HepG2 (cell line): Measurements from ENCODE around the gene ABCB10. TPM values are rescaled to one million over a fixed set of nuclear protein-coding genes. Genes with fewer than 3 reads are reported as not detected.
A peak's percentile ranks its signal among the peaks of the same experiment; 100 is the strongest.

Source experiments
- ATAC-seq: fragments of 200-7000 bp; cut with Tn5 transposase; 3 replicates; pipeline ENCODE4 v1.9.1; 2020; ENCODE audit warnings: mild to moderate bottlenecking, moderate library complexity
- BruUV-seq: library from RNA; stranded (reverse); fragments of 400-500 nt; replicated peaks from 2 replicates; lab custom pipeline; 2021; lab: Mats Ljungman, UMichigan
- CTCF ChIA-PET: fragments of 300-600 bp; formaldehyde crosslinking; extraction: SDS; loops from one replicate; lab custom pipeline; 2021; ENCODE audit warnings: low total read pairs, inconsistent platforms, low intra/inter-chr PET ratio; lab: Yijun Ruan, JAX
- POLR2A ChIA-PET: fragments of 350-600 bp; sonication (Branson Sonifier 250); formaldehyde crosslinking; loops from one replicate; lab custom pipeline; 2020; ENCODE audit warnings: antibody characterized with exemption, inconsistent platforms; lab: Yijun Ruan, JAX
- DNase-seq: peaks from one replicate; pipeline ENCODE4 v3.0.0-alpha.2; 2015; ENCODE audit warnings: low spot score
- FAIRE-seq: peaks from 3 replicates; lab custom pipeline; 2011; peaks lifted over from hg19 to GRCh38; lab: Jason Lieb, UNC
- H2AFZ ChIP-seq: one replicate; pipeline ENCODE4 v1.6.1; 2011; ENCODE audit warnings: low read length, inconsistent platforms
- H3K27ac ChIP-seq: fragments of 300-600 bp; 3 replicates; pipeline ENCODE4 v1.8.0; 2011; ENCODE audit warnings: mixed run types, mild to moderate bottlenecking, mixed read lengths, low read length, inconsistent platforms; ENCODE audit not compliant: insufficient read depth; ENCODE audit errors: extremely low read length
- H3K27me3 ChIP-seq, 2 experiments: fragments of 200-600 bp in 1 of 2; 2 replicates in 1 of 2; 3 replicates in 1 of 2; pipeline versions ENCODE4 v1.6.0 to v1.8.0; 2011; ENCODE audit warnings: low read length in 2 of 2, mild to moderate bottlenecking in 2 of 2, moderate library complexity in 2 of 2, inconsistent platforms in 1 of 2; ENCODE audit not compliant: insufficient read depth in 2 of 2, control insufficient read depth in 1 of 2
- H3K36me3 ChIP-seq, 2 experiments: fragments of 200-600 bp in 1 of 2; replicated peaks in 1 of 2; 2 replicates in 1 of 2; 3 replicates in 1 of 2; pipeline versions ENCODE4 v1.5.1 to v1.8.0; 2011; ENCODE audit warnings: low read length in 2 of 2, inconsistent platforms in 1 of 2; ENCODE audit not compliant: insufficient read depth in 2 of 2, control insufficient read depth in 1 of 2
- H3K4me1 ChIP-seq: 2 replicates; pipeline ENCODE4 v1.5.1; 2012; ENCODE audit warnings: low read length, inconsistent platforms; ENCODE audit not compliant: insufficient read depth
- H3K4me2 ChIP-seq: 2 replicates; pipeline ENCODE4 v1.6.0; 2011; ENCODE audit warnings: low read depth, low read length, inconsistent platforms
- H3K4me3 ChIP-seq, 3 experiments: fragments of 200-600 bp in 1 of 3; sonication (generic), shearing (Covaris generic) in 1 of 3; replicated peaks in 1 of 3; 2 replicates each; pipeline ENCODE4 v1.5.1; 2011 to 2016; ENCODE audit warnings: low read length in 3 of 3, inconsistent platforms in 2 of 3, low read depth in 2 of 3, mild to moderate bottlenecking in 2 of 3, control low read depth in 1 of 3, mixed read lengths in 1 of 3; ENCODE audit not compliant: insufficient read depth in 1 of 3
- H3K79me2 ChIP-seq: one replicate; pipeline ENCODE4 v1.6.1; 2011; ENCODE audit warnings: low read length, inconsistent platforms; ENCODE audit not compliant: insufficient read depth
- H3K9ac ChIP-seq: 2 replicates; pipeline ENCODE4 v1.6.0; 2011; ENCODE audit warnings: mild to moderate bottlenecking, low read depth, low read length, inconsistent platforms; ENCODE audit not compliant: insufficient read depth
- H3K9me3 ChIP-seq: 2 replicates; pipeline ENCODE4 v1.5.1; 2012; ENCODE audit warnings: mild to moderate bottlenecking, low read length
- H4K20me1 ChIP-seq: 2 replicates; pipeline ENCODE4 v1.6.0; 2011; ENCODE audit warnings: inconsistent platforms, mild to moderate bottlenecking, low read length, moderate library complexity; ENCODE audit not compliant: insufficient read depth
- FLYWCH1 ChIP-seq: sonication (generic); formaldehyde crosslinking; IDR thresholded peaks from 2 replicates; pipeline ENCODE4 v1.8.1; 2023; ENCODE audit warnings: mild to moderate bottlenecking, missing genetic modification reagents
- HNRNPL ChIP-seq: fragments of 200-400 bp; formaldehyde crosslinking; IDR thresholded peaks from 2 replicates; pipeline ENCODE4 v1.6.1; 2017; ENCODE audit warnings: mild to moderate bottlenecking, low read depth, low read length
- KDM5B ChIP-seq: sonication (generic); formaldehyde crosslinking; IDR thresholded peaks from 2 replicates; pipeline ENCODE4 v1.4.0; 2020; ENCODE audit warnings: missing genetic modification reagents, mild to moderate bottlenecking, borderline replicate concordance
- MAFF ChIP-seq: IDR thresholded peaks from 2 replicates; pipeline ENCODE4 v1.6.1; 2011; ENCODE audit warnings: low read depth, low read length, improper control_type of control experiment
- MAFK ChIP-seq, 2 experiments: IDR thresholded peaks in 1 of 2; conservative IDR thresholded peaks in 1 of 2; 2 replicates each; pipeline ENCODE4 v1.6.1; 2011; ENCODE audit warnings: improper control_type of control experiment in 2 of 2, low read length in 2 of 2
- MBNL3 ChIP-seq: fragments of 250-450 bp; sonication (Bioruptor Pico); conservative IDR thresholded peaks from 2 replicates; pipeline ENCODE4 v1.8.0; 2022; ENCODE audit warnings: mild to moderate bottlenecking, inconsistent platforms
- MXD4 ChIP-seq: IDR thresholded peaks from 2 replicates; pipeline ENCODE4 v1.6.1; 2016; ENCODE audit warnings: mild to moderate bottlenecking, missing biosample characterization, missing genetic modification reagents
- REXO4 ChIP-seq: sonication (generic); formaldehyde crosslinking; IDR thresholded peaks from 2 replicates; pipeline ENCODE4 v1.8.0; 2022; ENCODE audit warnings: missing genetic modification reagents, mild to moderate bottlenecking, borderline replicate concordance
- TEAD3 ChIP-seq: optimal IDR thresholded peaks from 2 replicates; pipeline ENCODE3; 2016; ENCODE audit warnings: borderline replicate concordance
- ZNF232 ChIP-seq: sonication (generic); formaldehyde crosslinking; IDR thresholded peaks from 2 replicates; pipeline ENCODE4 v1.4.0; 2020; ENCODE audit warnings: missing genetic modification reagents, borderline replicate concordance
- ZNF713 ChIP-seq: sonication (generic); formaldehyde crosslinking; IDR thresholded peaks from 2 replicates; pipeline ENCODE4 v1.4.0; 2020; ENCODE audit warnings: mild to moderate bottlenecking, missing genetic modification reagents
- WGBS: methylation state at CpG from one replicate; pipeline ENCODE4 v1.1.6; 2017; ENCODE audit warnings: low lambda C conversion rate; 5-methylcytosine and 5-hydroxymethylcytosine counted together
- in situ Hi-C: cut with HindIII; loops from 2 replicates; pipeline ENCODE4 v1.10.0; 2017; ENCODE audit warnings: low pct_unique_long_range_greater_than_20kb; ENCODE audit not compliant: extremely low pct_ligation_motif_present
- intact Hi-C: fragments of 100-400 bp; cut with micrococcal nuclease; formaldehyde crosslinking; loops from one replicate; pipeline ENCODE4 v1.10.0; 2022; ENCODE audit not compliant: unreplicated experiment
- polyA plus RNA-seq, 8 experiments: library from polyadenylated mRNA; depleted of rRNA in 3 of 8; stranded (reverse) in 7 of 8; unstranded in 1 of 8; fragments of >200 nt; fragmentation: Illumina TruSeq in 4 of 8; extraction: Trizol in 4 of 8; gene quantifications; 2 replicates each; pipeline versions ENCODE4 v1.2.1 to v1.2.3, GENCODE V29; 2011 to 2016; ENCODE audit warnings: low read depth in 4 of 8, missing spikeins in 1 of 8, mixed read lengths in 1 of 8; ENCODE audit not compliant: insufficient read depth in 1 of 8
- total RNA-seq, 5 experiments: library from RNA; depleted of rRNA; stranded (reverse); fragments of >200 nt; fragmentation: Illumina TruSeq; extraction: Trizol; gene quantifications; 2 replicates each; pipeline ENCODE4 v1.2.3, GENCODE V29; 2016; ENCODE audit warnings: low read depth in 1 of 5

ABCB10 gene
- total and polyA plus RNA-seq, 2 of the 13 experiments (the other 11 are each of a cell fraction or from before 2014, with no cell fraction given), result 11.2 to 28.9 TPM

GRCh38 chr1:229582011-229582694 is 23.6 kb upstream of the ABCB10 start:
- ATAC-seq, result peak; percentile 86
- no peak for FAIRE-seq
- CTCF ChIA-PET, result no interaction called here
- POLR2A ChIA-PET, result interaction anchor here (1.1 kb wide), 1 partner anchor 23 kb away, joined by 5 read pairs; the partner anchor contains the start of gene ABCB10
- Histone ChIP-seq H3K36me3 (no peaks in the 10 kb centered on the region), H4K20me1 (no peaks in the 10 kb centered on the region), H3K4me3 (peak overlapping the region in 1 of 3 experiments; percentile 44; a peak in 2 of 6 replicates), H3K4me2 (peak overlapping the region; percentile 81), H2AFZ (no peak overlapping the region), H3K27ac (no peak overlapping the region), H3K27me3 (no peaks in the 10 kb centered on the region; a peak in 1 of 5 replicates), H3K79me2 (no peaks in the 10 kb centered on the region), H3K9me3 (no peaks in the 10 kb centered on the region), H3K9ac (no peak overlapping the region), H3K4me1 (peaks cover 37% of the 10 kb centered on the region)
- BruUV-seq, result no TSS peak
- in situ Hi-C loops, result no loop called here
- DNase-seq, result peak; percentile 50
- 14% methylated on average over 10 of the region's 11 CpGs for WGBS
- TF ChIP-seq TEAD3 (peak; percentile 49), MXD4 (CRISPR knock-in tag) (no peak)
- intact Hi-C loops, result no loop called here

- Histone ChIP-seq H4K20me1 (no peaks in the 10 kb centered on the region), H3K9me3 (no peaks in the 10 kb centered on the region), H3K27me3 (no peaks in the 10 kb centered on the region; a peak in 1 of 5 replicates), H3K36me3 (no peaks in the 10 kb centered on the region), H3K79me2 (no peaks in the 10 kb centered on the region), H3K4me3 (no peak overlapping the region), H2AFZ (no peak overlapping the region)
- ATAC-seq, result no peak
- FAIRE-seq, result no peak
- intact Hi-C loops, result no loop called here
- WGBS, result 51% methylated on average over 3 of the region's 3 CpGs
- TF ChIP-seq HNRNPL (no peak), MBNL3 (CRISPR knock-in tag) (no peak), MAFK (conservative IDR thresholded peaks at IDR 0.05 in 1 of 2, IDR thresholded peaks at IDR 0.05 in 1 of 2; ENCODE audit: low read length in 2 of 2) (peak; percentile 66 to 74; a peak in 3 of 4 replicates), ZNF232 (CRISPR knock-in tag) (no peak), KDM5B (CRISPR knock-in tag) (no peak), FLYWCH1 (no peak), ZNF713 (CRISPR knock-in tag) (no peak), REXO4 (CRISPR knock-in tag) (no peak), MAFF (peak; percentile 67)
- TF ChIP-seq, all 625 proteins: peak for 2
- no peak for DNase-seq
- H3K4me2 ChIP-seq, result 0 out of 2 replicates have a peak overlapping the region, but pooled peaks have one; percentile 81
- H3K4me1 ChIP-seq, result peaks cover 39% of the 10 kb centered on the region
- no TSS peak for BruUV-seq
- ChIA-PET POLR2A (interaction anchor here (1.1 kb wide), 1 partner anchor 23 kb away, joined by 5 read pairs; the partner anchor contains the start of gene ABCB10), CTCF (no interaction called here)
- in situ Hi-C loops, result no loop called here
- no peak overlapping the region for H3K9ac ChIP-seq
- H3K27ac ChIP-seq, result no peak overlapping the region
Observed at GRCh38 chr1:229581485-229581884, 23.0 kb upstream of the ABCB10 start.
